Cortex of kidney (tissue), 1 donor: ENCODE data around the gene PDE4D.

Experiments
- DNase-seq: peaks from one replicate; lab custom pipeline; 2025; lab: John Stamatoyannopoulos, UW

The PDE4D gene

GRCh38 chr5:59139695-59140094 lies 753.8 kb downstream of the PDE4D start:
- no peak for DNase-seq

- no peak for DNase-seq
These were observed 755.0 kb downstream of the PDE4D start for GRCh38 chr5:59138509-59138908.

GRCh38 chr5:59137846-59138245 lies 755.7 kb downstream of the PDE4D start:
- DNase-seq = no peak

- DNase-seq = no peak
These were observed 757.0 kb downstream of the PDE4D start for GRCh38 chr5:59136549-59136948.

GRCh38 chr5:59134471-59135163 lies 758.9 kb downstream of the PDE4D start:
- DNase-seq = no peak

- no peak for DNase-seq
These were observed 759.7 kb downstream of the PDE4D start for GRCh38 chr5:59133764-59134261.

- no peak for DNase-seq
These were observed 761.4 kb downstream of the PDE4D start for GRCh38 chr5:59132131-59132530.

GRCh38 chr5:59130431-59130830 lies 763.1 kb downstream of the PDE4D start:
- no peak for DNase-seq

- DNase-seq = no peak
These were observed 764.8 kb downstream of the PDE4D start for GRCh38 chr5:59128646-59129290.

GRCh38 chr5:59126708-59127573 lies 766.6 kb downstream of the PDE4D start:
- DNase-seq = no peak

- DNase-seq = no peak
These were observed 767.4 kb downstream of the PDE4D start for GRCh38 chr5:59126016-59126707.

- DNase-seq = no peak
These were observed 768.2 kb downstream of the PDE4D start for GRCh38 chr5:59125011-59125961.

GRCh38 chr5:59123595-59124561 lies 769.6 kb downstream of the PDE4D start:
- DNase-seq = no peak

GRCh38 chr5:59119480-59119879 lies 774.0 kb downstream of the PDE4D start:
- DNase-seq = no peak

GRCh38 chr5:59117320-59117719 lies 776.2 kb downstream of the PDE4D start:
- no peak for DNase-seq

GRCh38 chr5:59116231-59116865 lies 777.2 kb downstream of the PDE4D start:
- DNase-seq = no peak

- DNase-seq = no peak
These were observed 778.2 kb downstream of the PDE4D start for GRCh38 chr5:59115345-59115744.

GRCh38 chr5:59109383-59109782 lies 784.1 kb downstream of the PDE4D start:
- DNase-seq = no peak

- no peak for DNase-seq
These were observed 785.8 kb downstream of the PDE4D start for GRCh38 chr5:59107692-59108091.
